HG03135 (cell line): ENCODE results near the gene PLB1.

ENCODE experiments used
- ATAC-seq: cut with Tn5 transposase; IDR thresholded peaks from one replicate; pipeline ENCODE4 v1.9.1; 2021; ENCODE audit warnings: mild to moderate bottlenecking, moderate library complexity; ENCODE audit not compliant: unreplicated experiment

PLB1 gene, protein sequence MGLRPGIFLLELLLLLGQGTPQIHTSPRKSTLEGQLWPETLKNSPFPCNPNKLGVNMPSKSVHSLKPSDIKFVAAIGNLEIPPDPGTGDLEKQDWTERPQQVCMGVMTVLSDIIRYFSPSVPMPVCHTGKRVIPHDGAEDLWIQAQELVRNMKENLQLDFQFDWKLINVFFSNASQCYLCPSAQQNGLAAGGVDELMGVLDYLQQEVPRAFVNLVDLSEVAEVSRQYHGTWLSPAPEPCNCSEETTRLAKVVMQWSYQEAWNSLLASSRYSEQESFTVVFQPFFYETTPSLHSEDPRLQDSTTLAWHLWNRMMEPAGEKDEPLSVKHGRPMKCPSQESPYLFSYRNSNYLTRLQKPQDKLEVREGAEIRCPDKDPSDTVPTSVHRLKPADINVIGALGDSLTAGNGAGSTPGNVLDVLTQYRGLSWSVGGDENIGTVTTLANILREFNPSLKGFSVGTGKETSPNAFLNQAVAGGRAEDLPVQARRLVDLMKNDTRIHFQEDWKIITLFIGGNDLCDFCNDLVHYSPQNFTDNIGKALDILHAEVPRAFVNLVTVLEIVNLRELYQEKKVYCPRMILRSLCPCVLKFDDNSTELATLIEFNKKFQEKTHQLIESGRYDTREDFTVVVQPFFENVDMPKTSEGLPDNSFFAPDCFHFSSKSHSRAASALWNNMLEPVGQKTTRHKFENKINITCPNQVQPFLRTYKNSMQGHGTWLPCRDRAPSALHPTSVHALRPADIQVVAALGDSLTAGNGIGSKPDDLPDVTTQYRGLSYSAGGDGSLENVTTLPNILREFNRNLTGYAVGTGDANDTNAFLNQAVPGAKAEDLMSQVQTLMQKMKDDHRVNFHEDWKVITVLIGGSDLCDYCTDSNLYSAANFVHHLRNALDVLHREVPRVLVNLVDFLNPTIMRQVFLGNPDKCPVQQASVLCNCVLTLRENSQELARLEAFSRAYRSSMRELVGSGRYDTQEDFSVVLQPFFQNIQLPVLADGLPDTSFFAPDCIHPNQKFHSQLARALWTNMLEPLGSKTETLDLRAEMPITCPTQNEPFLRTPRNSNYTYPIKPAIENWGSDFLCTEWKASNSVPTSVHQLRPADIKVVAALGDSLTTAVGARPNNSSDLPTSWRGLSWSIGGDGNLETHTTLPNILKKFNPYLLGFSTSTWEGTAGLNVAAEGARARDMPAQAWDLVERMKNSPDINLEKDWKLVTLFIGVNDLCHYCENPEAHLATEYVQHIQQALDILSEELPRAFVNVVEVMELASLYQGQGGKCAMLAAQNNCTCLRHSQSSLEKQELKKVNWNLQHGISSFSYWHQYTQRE (N-terminal part only)

DNA sequence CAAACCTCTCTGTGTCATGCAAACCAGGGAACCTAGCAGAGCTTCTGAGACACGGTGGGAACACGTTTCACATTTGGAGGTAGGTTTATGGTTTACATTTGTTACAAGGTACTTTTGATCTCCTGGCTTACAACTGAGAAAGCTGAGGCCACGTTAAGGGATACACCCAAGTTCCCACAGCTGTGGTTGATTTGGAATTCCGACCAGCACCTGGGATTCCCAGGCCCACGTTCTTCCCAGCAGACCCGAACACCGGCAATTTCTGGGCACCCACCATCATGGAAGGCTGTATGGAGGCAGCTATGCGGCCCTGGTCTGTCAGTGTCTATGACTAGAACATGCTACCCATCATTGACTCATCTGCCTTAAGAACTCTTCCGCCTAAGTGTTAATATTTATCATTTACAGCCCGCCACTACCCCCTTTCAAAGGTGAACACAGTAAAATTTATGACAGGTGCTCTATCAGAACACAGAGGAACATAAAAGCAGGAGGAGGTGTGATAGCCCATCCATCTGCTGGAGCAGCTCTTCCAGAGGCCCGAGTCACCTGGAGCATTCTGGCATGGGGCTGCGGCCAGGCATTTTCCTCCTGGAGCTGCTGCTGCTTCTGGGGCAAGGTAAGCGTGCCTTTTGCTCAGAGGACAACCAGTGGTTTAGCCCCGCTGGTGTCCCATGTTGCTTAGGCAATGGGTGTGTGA is at the start of gene PLB1:
PLB1 (plus strand) TSS at position 510 of the 700 bp plus-strand sequence; CDS start at position 565, 55 bp downstream.
- no peak for ATAC-seq

DNA sequence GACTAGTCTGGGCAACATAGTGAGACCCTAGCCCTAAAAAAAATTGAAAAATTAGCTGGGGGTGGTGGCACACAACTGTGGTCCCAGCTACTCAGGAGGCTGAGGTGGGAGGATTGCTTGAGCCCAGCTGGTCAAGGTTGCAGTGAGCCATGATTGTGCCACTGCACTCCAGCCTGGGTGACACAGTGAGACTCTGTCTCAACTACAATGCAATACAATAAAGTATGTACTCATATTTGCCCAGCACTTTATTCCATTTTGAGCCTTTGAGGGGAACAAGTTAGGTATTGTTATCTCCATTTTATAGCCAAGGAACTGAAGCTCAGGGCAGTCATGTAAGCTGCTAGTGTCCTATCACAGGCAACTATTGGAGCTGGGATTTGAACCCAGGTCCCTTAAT is 49.3 kb upstream of the PLB1 start:
- ATAC-seq, result no peak

DNA sequence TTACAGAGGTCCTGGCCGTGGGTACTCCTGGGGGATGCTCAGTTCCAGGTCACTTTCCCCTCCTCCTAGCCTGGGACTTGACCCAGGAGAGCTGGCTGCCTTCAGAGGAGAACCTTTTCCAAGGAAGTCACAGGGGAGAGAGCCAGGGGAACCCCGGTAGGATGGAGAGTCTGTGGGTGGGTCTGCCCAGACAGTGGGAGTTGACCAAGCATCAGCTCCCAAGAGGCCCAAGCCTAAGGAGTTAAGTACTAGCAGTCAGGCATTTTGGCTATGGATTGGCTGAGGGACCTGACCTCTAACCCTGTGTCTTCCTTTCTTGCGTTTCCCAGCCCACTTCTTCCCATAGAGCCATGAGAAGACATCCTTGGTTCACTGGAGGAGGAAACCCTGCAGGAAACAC is 48.8 kb upstream of the PLB1 start:
- ATAC-seq, result no peak

DNA sequence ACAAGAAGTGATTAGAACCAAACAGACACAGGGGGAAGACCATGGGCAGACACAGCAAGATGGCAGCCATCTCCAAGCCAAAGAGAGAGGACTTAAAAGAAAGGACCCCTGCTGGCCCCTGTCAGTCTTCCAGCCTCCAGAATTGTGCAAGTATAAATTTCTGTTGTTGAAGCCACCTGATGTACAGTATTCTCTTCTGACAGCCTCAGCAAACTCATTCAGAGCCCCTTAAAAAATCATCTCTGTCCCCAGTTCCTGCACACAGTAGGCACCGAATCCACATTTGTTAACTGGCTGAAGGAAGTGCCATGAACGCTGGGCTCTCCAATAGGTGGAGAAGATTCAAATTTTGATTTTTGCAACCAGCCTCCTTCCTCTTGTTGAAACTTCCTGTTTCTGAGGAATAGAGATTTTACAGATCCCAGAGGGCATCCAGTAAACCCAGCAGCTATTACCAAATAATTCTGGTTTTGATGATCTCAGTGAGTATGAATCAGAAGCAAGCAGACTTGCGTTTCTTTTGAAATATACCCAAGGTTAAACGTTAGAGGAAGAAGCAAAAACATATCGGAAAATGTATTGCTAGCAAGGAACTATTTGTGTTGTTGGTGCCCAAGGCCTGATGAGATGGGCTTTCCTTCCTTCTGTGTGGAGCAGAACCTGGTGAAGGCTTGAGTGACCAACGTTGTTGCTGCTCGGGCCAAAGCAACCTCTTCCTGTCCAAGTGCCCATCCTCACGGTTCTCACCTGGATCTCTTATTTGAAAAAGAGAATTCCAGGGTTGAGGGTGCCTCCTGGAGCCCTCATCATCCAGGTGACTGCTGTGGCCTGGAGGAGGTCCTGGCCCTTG is 47.7 kb upstream of the PLB1 start:
- no peak for ATAC-seq

DNA sequence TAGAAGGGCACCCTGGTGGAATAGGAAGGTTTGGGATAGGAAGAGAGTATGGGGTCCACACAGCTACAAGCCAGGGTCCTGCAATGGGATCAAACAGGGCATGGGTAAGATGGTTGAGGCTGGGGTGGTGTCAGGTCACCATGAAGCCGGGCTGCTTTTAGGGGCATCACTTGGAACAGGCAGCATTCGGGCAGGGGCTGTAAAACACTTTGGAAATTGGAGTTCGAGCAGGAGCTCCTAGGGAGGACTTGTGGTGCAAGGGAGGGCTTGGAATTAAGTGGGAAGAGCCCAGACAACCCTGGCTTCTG is 47.1 kb upstream of the PLB1 start:
- no peak for ATAC-seq

DNA sequence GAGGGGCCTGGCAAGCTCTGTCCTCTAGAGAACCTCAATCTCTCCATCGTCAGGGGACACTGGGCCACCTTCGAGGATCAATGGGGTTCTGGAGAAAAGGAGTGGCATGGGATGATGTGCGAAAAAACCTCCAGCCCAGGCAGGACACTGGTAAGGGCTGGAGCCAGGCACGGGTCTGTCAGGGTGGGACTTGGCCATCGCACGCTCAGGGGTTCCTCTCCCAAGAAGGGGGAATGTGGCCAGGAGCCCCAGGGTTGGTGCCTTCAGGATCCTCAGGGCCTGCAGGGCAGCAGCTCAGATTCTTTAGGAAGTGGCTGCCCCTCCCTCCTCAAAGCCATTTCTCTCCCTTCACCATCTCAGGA is 46.8 kb upstream of the PLB1 start:
- no peak for ATAC-seq

DNA sequence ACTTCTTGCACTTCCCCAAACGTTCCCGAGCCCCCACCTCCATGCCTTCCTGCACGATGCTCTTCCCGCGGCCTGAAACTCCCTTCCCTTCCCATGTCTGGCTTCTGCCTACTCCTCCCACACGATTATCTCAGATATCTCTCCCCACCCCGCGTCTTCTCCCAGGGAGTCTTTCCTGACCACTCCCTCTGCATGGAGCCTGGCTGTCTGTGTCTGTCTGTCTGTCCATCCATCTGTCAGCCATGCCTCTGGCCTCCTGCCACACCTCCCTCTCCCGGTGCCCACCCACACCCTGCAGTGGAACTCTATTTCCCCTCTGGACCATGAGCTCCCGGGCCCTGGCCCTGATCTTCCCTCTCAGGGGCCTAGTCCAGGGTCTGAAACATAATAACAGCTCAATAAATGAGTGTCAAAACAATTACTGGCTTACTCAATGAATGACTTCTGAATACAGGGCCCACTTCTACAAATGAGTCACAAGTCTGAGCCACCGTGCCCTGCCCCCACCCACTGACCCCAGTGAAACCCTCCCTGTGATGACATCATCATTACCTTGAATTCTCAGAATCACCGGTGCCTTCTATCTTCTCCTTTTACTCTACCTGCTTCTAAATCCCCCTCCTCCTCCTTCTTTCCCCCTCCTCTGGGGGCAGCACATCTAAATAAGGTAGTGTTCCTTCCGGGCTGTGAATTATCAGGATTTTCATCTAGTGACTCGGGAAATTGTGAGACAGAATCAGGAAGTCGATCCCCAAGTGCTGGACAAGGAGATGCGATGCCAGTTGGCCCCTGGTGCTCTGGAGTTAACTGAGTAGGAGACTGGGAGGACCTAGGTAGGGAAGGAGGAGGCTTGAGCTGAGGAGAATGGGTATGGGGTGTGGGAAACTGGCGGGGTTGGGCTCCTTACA is 46.1 kb upstream of the PLB1 start:
- no peak for ATAC-seq

DNA sequence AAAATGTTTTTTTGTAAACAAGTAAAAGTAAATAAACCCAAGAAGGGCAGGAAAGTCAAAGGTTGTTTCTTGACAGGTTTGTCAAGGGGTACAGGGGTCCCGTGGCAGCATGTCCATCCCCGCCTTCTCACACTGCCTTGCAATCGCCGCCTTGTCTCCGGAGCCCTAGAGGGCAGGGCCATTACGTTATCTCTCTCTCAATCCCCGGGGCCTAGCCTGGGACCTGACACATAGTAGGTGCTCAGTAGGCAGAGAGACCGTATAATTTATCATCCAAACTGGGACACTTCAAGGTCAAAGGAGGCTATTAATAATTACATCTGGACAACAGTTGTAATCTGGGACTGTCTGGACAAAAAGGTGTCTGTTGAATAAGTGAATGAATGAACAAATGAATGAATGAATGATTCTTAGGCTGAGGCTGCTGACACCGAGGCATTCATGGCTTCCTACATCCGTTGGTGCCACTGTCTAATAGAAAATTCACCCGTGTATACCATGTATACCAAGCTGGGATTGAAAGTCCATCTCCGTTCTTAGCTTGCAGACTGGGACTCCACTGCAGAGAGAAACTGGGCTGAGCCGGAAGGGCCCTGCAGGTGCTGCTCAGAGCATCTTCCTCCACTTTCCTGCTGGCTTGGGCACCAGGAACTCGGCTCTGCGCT is 44.8 kb upstream of the PLB1 start:
- no peak for ATAC-seq

DNA sequence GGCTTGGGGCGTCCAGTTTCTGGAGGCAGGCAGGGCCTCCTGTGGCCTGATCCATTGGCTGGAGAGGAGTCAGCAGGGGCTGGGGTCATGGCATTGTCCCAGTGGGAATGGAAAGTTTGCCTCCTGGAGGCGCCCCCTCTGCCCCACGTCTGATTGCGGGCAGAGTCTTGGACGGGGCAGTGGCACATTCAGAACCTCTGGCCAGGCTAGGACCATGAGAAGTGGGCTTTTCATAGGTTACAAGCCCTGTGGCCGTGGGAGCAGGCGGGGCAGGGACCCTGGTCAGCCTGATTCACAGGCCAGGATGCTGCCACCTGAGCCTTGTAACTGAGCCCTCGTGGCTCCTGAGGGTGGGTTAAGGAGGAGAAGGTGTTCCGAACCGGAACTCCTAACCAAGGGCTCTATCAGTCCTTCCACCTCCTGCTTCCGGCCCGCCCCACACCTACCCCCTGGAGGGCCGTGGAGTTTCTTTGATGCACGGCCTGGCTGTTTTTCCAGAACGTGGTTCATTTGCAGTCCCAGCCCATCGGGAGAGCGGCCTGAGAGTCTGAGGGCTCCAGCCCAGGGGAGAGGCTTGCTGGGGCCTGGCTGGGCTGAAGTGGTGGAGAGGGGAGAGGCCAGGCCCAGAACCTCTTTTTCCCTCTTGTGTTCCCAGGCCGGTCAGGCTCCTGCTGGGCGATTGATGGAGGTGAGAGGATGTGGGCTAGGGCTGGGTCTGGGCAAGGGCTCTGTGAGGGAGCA is 43.9 kb upstream of the PLB1 start:
- no peak for ATAC-seq

DNA sequence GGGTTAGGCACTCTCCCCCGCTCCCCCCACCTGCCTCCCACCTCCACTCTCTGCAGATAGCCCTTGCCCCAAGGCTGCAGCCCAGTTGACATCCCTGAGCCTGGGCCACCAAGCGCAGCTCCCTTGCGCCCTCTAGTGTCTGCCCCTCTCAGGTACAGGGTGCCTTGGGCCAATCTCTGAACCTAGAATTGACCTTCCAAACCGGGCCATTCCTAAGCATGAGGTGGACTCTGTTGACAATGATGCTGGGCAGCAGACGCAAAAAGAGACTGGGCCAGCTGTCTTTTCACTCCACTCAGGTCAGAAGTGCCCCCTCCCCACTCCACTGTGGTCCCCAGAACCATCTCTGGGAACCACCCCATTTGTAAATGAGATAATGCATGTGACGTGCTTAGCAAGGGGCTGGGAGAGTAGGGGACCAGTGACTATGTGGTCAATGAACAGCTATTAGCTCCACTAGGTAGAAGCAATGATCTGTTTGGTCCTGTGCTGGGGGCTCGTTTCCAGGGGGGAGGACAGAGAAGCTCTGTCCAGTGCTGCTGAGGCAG is 43.3 kb upstream of the PLB1 start:
- ATAC-seq, result no peak

DNA sequence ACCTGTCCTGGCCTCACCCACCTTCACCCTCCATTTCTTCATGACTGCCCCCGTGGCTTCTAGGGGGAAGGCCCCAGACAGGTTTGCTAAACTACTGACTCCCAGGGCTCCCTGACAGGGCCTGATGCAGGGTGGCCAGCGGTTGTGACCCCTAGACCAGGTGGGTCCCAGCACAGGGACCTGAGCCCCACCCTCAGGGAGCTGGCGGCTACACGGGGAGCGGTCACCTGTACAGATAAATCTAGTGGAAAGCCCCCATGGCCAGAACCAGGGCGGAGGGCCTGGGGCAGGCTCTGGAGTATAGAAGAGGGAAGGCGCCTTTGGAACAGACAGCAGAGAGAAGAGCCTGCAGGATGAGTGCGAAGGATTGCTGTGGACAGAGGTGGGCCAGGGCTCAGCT is 42.5 kb upstream of the PLB1 start:
- ATAC-seq, result no peak

DNA sequence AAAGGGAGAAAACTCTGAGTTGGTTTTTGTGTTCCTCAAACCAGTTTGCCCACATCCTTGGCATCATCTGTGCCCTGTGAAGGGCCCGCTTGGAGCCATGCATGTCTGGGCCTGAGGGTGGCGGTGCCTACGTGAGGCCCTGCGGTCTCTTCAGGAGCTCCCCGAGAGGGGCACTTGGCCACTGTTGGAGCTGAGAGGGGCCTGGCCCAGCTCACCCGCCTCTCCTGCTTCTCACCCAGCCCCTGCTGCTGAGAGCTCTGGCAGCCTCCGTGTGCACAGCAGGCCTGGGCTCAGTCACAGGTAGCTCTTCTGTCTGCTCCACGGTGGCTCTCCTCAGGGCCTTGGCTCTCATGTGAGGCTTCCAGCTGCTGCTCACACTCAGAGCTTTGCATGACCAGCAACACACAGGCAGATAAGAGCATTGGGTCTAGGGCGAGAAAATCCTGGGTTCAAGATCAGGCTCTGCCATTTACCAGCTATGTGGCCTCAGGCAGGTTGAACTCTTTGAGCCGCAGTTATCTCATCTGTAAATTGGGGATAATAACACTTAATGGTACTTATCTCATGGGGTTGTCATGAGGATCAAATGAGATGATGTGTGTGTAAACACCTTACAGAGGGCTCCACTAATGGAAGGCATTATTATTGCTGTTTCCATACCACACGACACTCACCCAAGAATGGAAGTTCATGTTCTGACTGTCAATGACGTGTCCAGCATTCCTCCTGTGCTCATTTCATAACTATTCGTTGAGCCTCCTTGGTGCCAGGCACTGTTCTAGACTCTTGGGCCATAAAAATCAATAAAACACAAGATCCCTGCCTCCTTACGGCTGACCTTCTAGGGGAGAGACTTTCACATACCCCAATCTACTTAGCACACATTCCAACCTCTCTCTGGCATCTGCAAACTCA is 41.6 kb upstream of the PLB1 start:
- ATAC-seq, result no peak

DNA sequence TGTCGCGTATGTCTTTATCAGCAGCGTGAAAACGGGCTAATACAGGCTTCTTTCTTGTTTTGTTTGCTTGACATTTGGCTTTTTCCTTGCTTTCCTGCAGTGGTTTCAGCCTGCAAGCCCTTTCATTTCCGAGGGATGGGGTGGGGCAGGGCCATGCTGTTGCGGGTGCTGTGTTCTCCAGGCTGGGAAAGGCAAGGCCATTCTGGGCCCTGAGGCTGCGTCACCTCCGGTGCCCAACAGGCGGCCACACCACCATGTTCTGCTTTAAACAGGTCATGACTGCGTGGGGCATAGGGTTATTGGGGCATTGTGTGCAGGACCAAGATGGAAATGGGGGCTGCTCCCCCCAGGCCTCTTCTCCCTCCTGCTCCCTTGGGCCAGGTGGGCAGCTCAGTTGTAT is 38.6 kb upstream of the PLB1 start:
- ATAC-seq, result no peak

DNA sequence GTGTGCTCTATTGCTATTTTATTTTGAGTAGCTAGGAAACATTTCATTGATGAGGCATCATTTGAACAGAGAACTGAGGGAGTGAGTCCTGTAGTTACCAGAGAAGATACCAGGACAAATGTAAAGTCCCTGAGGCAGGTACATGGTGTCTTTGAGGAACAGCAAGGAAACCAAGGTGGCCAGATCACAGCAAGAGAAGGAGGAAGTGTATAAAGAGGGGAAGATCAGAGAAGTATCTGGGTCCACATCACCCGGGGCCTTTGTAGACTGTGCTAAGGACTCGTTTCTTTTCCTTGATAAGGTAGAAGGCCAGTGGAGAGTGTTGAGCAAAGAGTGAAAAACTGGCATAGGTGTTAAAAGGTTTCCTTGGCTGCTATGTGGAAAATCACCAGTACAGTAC is 34.8 kb upstream of the PLB1 start:
- no peak for ATAC-seq

DNA sequence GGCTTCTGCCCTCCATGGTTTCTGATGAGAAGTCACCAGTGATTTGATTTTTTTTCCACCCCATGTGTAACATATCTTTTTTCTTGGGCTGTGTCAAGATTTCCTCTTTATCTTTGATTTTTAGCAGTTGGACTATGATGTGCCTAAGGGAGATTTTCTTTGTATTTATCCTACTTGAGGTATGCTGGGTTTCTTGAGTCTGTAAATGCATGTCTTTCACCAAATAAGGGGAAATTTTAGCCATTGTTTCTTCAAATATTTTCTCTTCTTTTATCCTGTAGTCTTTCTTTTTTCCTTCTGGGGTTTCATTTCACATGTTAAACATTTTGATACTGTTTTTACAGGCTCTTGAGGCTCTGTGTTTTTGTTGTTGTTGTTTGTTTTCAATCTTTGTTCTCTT is 33.7 kb upstream of the PLB1 start:
- ATAC-seq, result no peak

DNA sequence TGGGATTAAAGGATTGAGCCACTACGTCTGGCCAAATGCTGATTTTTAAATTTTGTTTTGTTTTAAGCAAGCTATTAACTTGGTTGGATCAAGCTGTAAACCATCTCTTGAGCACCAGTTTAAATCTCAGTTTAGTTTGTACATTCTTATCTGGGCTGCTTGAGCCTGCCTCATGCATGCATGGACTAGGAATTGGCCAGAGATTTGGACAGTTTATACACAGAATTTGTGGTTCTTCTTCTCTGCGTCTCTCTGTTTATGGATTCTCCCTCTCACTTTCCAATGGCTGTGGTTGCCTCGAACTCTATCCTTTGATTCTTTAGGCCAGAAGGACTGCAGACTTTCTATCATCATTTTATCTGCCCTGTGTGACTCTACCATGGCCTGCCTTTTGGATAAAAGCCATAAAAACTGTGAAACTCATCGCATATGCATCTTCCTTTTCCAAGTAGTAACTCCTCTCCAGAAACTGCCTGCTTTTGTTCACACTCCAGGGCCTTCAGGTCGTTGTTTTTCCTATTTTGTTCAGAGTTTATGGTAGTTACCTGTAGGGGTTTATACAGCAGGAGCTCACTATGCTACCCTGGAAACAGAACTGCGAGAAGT is 32.5 kb upstream of the PLB1 start:
- no peak for ATAC-seq
